NCI-H1417 treated with DMSO at 0.1 percent for 48 hours (cell line): Measurements from ENCODE around the gene BRIP1.

Experiments
- DNase-seq: peaks from one replicate; lab custom pipeline; 2025; lab: John Stamatoyannopoulos, UW

The BRIP1 gene

DNA sequence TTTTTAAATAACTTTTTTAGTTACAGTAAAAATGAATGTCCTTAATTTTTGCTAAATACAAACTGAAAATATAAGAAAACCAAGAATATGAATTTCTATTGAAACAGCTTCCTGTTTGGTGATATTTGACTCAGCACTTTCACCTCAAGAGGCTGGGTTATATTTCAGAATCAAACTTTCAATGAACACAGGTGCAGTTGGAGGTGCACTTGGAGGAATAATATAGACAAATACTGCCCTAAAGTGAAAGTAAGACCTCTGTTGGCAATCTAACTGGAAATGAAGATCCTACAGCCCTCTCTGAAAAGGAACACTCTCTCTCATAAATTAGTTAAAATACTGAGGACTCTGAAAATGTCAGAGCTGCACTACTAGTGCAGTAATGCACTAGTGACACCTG, 106.2 kb downstream of the BRIP1 start:
- DNase-seq = no peak

DNA sequence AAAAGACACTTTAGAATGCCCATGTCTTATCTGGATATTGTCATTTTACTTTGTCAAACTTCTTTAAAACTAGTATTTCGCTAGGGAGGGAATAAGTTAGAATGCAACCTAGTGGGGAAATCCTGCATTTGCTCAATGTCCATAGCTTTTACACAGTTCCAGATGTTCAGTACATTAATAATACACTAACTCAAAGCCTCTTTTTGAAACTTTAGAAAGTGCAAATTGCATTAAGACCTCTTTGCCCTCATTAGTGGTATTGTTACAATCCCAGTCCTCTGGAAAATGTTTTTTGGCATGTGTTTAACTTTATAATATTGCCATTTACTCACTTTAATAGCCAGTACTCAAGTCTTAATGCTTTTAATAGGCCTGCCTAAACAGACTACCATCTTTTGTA, 106.8 kb downstream of the BRIP1 start:
- no peak for DNase-seq

DNA sequence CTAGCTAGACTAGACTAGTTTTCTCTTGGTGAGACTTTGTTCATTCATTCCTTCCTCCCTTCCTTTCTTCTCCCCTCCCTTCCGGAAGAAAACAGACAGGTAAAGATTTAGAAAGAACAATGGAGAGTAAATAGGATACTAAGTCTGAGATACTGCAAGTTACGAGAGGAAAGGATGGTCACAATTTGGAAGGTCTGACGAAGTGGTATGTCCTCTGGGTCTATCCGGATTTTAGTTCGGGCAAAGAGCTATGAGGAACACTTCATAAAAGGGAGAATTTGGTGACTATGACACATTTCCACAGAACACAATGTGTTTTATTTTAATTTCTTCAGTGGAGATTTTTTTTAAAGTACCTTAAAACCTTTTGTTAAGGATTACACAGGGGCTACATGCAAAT, 107.7 kb downstream of the BRIP1 start:
- DNase-seq = no peak

- DNase-seq = no peak
Observed at GRCh38 chr17:61755078-61755477, 108.2 kb downstream of the BRIP1 start.

GRCh38 chr17:61754124-61754523, 109.2 kb downstream of the BRIP1 start:
- no peak for DNase-seq

GRCh38 chr17:61753696-61754095, 109.6 kb downstream of the BRIP1 start:
- DNase-seq = no peak

- DNase-seq = no peak
Observed at GRCh38 chr17:61750656-61751055, 112.7 kb downstream of the BRIP1 start.

DNA sequence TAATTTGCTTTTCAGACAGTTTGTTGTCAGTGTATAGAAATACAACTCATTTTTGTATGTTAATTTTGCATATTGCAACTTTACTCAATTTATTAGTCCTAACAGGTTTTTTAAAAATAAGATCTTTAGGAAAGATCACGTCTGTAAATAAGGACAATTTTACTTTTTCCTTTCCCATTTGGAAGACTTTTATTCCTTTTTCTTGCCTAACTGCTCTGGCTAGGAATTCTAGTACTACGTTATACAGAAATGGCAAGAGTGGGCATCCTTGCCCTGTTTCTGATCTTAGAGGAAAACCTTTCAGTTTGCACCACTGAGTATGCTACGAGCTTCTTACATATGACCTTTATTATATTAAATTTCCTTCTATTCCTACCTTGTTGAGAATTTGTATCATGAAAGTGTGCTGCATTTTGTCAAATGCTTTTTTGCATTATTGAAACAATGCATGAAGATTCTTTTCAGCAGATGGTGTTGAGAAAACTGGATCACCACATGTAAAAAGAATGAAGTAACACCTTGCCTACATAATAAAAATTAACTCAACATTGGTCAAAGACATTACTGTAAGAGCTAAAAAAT, 113.4 kb downstream of the BRIP1 start:
- no peak for DNase-seq

DNA sequence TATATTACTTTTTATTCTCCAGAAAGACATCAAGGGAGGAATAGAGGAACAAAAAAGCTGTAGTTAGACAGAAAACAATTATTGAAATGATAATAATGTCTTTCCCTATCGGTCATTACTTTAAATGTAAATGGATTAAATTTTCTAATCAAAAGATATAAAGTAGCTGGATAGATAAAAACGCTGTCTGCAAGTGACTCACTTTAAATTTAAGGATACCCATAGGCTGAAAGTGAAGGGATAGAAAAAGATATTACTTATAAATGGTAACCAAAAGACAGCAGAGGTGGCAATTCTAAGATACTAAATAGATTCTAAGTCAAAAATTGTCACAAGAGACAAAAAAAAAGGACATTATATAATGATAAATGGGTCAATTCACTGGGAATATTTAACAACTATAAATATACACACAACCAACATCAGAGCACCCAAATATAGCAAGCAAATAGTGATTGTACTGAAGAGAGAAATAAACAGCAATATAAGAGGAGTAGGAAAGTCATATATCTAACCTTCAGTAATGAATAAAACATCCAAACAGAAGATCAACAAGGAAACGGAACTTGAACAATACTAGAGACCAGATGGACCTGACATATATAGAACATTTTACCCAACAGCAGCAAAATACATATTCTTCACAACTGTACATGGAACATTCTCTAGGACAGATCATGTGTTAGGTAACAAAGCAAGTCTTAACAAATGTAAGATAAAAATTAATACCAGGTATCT, 116.9 kb downstream of the BRIP1 start:
- no peak for DNase-seq

- DNase-seq = no peak
Observed at GRCh38 chr17:61744804-61745203, 118.5 kb downstream of the BRIP1 start.

DNA sequence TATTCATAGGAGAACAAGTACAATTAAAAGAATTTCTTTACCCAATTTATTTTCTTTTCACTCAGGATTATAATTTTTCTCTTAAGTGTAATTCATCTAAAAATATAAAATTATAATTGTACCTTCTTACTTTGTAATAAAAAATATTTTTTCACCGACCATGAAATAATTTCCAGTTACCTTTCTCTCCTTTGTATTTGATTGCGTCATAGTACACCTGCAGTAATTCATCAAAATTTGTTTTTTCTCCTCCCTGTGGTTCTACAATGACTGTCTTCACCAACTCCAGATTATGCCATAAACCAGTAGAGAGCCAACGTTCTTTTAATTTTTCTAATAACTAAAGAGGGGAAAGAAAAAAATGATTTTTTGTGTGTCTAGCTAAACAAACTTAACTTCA, 119.1 kb downstream of the BRIP1 start:
- DNase-seq = no peak

- no peak for DNase-seq
Observed at GRCh38 chr17:61743766-61744165, 119.6 kb downstream of the BRIP1 start.

- no peak for DNase-seq
Observed at GRCh38 chr17:61739002-61739401, 124.3 kb downstream of the BRIP1 start.

DNA sequence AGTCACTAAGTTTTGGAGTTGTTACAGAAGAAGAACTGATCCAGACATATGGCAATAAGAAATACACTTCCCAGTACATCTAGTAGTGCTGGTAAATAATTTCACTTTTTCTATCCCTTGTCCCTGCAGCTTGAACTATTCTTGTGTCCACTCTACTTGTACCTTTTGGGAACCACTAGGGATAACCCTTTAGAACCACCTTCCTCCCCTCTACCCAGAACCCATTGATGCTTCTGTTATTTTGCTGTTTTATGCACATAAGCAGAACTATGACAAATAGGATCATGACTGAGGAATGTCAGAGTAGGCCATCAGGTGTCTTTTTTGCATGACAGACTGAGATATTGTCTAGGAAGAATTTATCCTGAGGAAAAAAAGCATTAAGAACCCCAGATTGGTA, 125.1 kb downstream of the BRIP1 start:
- no peak for DNase-seq

DNA sequence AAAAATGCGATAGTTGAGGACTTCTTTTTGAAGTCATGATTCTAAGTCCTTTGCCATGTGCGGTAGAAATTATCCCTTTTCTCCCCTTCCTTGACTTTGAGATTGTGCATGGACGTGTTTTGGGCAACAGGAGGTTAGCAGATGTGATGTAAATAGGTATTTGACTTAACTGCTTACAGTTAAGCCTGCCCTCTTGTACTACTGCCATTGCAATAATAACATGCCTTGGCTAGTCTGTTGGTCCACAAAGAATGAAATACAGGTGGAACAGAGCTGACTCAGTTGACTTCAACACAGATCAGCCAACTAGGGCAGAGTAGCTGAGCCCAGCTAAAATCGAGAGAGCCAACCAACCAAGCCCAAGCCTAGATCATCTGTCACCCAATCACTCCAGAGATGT, 125.5 kb downstream of the BRIP1 start:
- no peak for DNase-seq

DNA sequence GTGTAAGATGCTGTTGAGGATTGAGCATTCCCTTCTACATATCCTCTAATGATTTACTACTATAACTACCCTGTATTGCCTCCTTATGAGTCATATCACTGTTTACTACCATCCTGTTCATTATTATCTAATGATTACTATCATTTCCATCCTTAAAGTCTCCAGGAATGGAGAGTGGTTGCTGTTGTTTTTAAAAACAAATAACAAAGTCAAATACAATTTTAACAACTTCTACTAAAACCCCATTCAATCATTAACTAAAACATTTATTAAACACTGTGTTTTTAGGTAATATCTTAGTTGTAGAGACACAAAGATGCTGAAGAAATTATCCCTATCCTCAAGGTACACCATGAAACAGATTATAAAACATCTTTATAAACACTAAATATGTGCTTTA, 126.9 kb downstream of the BRIP1 start:
- DNase-seq = no peak

- DNase-seq = no peak
Observed at GRCh38 chr17:61735807-61736206, 127.5 kb downstream of the BRIP1 start.

DNA sequence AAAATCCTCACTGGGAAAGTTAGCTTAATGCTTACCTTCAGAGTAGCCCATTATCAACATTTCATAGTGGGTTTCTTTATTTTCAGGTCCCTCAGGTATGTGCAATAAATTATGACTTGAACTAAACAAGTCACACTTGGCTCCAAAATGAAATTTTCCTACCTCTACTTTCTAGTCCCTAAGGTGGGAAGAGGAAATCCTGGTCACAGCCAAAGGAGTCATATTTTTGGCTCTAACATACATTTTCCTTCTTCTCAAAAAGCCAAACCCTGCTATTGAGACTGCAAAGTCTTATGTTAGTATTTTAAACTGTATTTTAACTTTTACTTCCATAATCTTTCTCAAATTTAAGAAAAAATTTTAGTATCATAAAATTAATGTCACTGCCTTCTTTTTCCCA, 128.9 kb downstream of the BRIP1 start:
- no peak for DNase-seq

DNA sequence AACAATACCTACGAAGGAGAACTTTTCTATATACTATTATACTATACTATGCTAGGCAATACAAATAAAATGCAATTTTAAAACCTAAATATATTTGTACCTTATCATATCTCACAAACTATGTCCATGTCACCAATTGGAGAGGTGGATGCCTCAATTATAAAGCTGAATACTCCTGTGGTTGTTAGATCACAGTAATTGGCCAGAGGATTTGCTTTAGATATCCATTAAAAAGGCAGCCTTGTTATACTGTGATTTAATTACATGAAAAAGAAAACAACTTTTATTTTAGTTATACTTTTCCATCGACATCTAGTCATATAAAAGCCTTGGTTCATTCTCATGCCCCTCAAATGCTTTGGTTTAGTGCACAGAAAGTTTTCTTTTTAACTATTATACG, 129.3 kb downstream of the BRIP1 start:
- no peak for DNase-seq

DNA sequence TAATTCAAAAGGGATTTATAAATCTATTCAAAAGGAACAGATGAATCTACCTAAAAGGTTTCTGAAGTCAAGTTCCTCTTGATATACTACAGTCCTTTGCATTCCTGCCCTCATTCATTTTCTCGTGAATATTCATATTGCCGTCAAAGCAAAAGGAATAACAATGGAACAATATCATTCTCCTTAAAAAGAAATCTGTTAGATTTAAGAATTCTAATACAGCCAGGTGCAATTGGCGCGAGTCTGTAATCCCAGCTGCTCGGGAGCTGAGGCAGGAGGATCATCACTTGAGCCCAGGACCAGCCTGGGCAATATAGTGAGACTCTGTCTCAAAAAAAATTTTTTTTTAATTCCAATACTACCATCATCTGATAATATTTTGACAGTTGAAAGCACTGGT, 130.3 kb downstream of the BRIP1 start:
- no peak for DNase-seq

- no peak for DNase-seq
Observed at GRCh38 chr17:61732169-61732568, 131.2 kb downstream of the BRIP1 start.

GRCh38 chr17:61731330-61731729, 132.0 kb downstream of the BRIP1 start:
- no peak for DNase-seq

DNA sequence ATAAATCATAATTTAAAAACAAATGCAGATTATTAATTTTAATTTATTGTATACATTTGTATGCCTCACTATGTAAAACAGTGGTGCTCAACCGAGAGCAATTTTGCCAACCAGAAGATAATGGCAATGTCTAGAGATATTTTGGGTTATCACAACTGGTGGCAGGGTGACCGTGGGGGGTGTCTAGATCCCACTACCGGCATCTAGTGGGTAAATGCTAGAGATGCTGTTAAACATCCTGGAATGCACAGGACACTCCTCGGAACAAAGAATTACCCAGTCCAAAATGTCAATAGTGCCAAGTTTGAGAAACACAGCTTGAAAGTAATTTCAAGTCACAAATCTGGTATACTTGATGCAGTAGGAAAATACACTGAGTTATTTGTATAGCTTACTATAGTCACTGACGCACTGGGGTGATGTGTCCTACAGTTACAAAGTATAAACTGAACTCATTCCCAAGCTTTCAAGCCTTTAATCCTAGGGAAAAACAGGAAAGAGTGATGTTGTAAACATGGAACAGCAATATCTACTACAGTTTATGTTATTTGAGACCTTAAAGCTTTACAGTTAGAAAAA, 133.5 kb downstream of the BRIP1 start:
- DNase-seq = no peak
